ENCODE data around the gene SLC38A6. TPM values are rescaled to one million over a fixed set of nuclear protein-coding genes. Genes with fewer than 3 reads are reported as not detected.

The SLC38A6 gene
- total RNA-seq, 3 donors from 2014 or later (not counting 1 experiment from before 2014, with no cell fraction given), result 7.1 to 11.0 (median 8.8) TPM

DNA sequence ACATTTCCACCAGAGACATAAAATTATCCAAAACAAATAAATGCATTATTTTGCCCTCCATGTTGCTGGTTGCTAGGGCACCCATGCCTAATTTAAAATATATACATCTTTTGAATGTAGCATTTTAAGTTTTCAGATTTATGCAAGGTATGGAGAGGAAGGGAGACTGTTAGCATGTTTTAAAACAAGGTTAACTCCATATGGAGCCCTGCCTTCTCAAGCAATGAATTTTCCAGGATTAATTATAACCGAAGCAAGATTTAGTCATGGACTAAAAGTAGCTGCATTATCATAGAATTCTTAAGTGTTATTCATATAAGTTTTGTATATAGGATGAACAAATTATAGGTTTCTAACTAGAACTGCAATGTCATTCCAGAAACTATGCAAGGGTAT lies 37.4 kb upstream of the SLC38A6 start:
- Mint-ChIP-seq H3K4me1 (peaks cover 7 to 17% of the 10 kb centered on the region in 2 donors), H3K4me3 (no peak overlapping the region), H3K36me3 (no peaks in the 10 kb centered on the region), H3K27ac (no peak overlapping the region), H3K27me3 (ENCODE audit: low read depth in 2 of 2) (no peaks in the 10 kb centered on the region), H3K9me3 (no peaks in the 10 kb centered on the region)
- DNase-seq (no peak), ATAC-seq (no peak)
- intact Hi-C loops (cut with micrococcal nuclease), result no loop called here
- H3K27ac ChIP-seq (ENCODE audit: low read length), result no peak overlapping the region
- TF ChIP-seq, protein P1, sequence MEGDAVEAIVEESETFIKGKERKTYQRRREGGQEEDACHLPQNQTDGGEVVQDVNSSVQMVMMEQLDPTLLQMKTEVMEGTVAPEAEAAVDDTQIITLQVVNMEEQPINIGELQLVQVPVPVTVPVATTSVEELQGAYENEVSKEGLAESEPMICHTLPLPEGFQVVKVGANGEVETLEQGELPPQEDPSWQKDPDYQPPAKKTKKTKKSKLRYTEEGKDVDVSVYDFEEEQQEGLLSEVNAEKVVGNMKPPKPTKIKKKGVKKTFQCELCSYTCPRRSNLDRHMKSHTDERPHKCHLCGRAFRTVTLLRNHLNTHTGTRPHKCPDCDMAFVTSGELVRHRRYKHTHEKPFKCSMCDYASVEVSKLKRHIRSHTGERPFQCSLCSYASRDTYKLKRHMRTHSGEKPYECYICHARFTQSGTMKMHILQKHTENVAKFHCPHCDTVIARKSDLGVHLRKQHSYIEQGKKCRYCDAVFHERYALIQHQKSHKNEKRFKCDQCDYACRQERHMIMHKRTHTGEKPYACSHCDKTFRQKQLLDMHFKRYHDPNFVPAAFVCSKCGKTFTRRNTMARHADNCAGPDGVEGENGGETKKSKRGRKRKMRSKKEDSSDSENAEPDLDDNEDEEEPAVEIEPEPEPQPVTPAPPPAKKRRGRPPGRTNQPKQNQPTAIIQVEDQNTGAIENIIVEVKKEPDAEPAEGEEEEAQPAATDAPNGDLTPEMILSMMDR (IDR thresholded peaks at IDR 0.05), result no peak
- H3K4me3 ChIP-seq (ENCODE audit: low read length), result no peak overlapping the region
- WGBS (ENCODE audit: insufficient coverage), result 100% methylated on average over 1 of the region's 1 CpG
- H3K36me3 ChIP-seq (ENCODE audit: control insufficient read depth, insufficient read depth, low read length), result no peaks in the 10 kb centered on the region
- H3K4me1 ChIP-seq (ENCODE audit: control insufficient read depth, insufficient read depth, low read length), result no peaks in the 10 kb centered on the region
- H3K27me3 ChIP-seq (ENCODE audit: control insufficient read depth, insufficient read depth, low read length), result no peaks in the 10 kb centered on the region
- H3K9me3 ChIP-seq (ENCODE audit: control insufficient read depth, insufficient read depth, low read length), result no peaks in the 10 kb centered on the region

GRCh38 chr14:60944204-60944603 lies 36.8 kb upstream of the SLC38A6 start:
- DNase-seq, result no peak
- TF ChIP-seq, protein P1 (IDR thresholded peaks at IDR 0.05), result no peak
- Mint-ChIP-seq H3K27me3 (ENCODE audit: low read depth in 2 of 2) (no peaks in the 10 kb centered on the region), H3K4me1 (peaks cover 3 to 11% of the 10 kb centered on the region in 2 donors), H3K27ac (no peak overlapping the region), H3K36me3 (no peaks in the 10 kb centered on the region), H3K9me3 (no peaks in the 10 kb centered on the region), H3K4me3 (no peak overlapping the region)
- no peaks in the 10 kb centered on the region for H3K36me3 ChIP-seq (ENCODE audit: control insufficient read depth, insufficient read depth, low read length)
- H3K4me1 ChIP-seq (ENCODE audit: control insufficient read depth, insufficient read depth, low read length), result no peaks in the 10 kb centered on the region
- 88% methylated on average over 3 of the region's 4 CpGs for WGBS (ENCODE audit: insufficient coverage)
- no peak overlapping the region for H3K4me3 ChIP-seq (ENCODE audit: low read length)
- intact Hi-C loops (cut with micrococcal nuclease), result no loop called here
- H3K27me3 ChIP-seq (ENCODE audit: control insufficient read depth, insufficient read depth, low read length), result no peaks in the 10 kb centered on the region
- no peaks in the 10 kb centered on the region for H3K9me3 ChIP-seq (ENCODE audit: control insufficient read depth, insufficient read depth, low read length)
- H3K27ac ChIP-seq (ENCODE audit: low read length), result no peak overlapping the region
- ATAC-seq, result no peak

- H3K36me3 ChIP-seq (ENCODE audit: control insufficient read depth, insufficient read depth, low read length), result no peaks in the 10 kb centered on the region
- no peak overlapping the region for H3K27ac ChIP-seq (ENCODE audit: low read length)
- no peak overlapping the region for H3K4me3 ChIP-seq (ENCODE audit: low read length)
- H3K9me3 ChIP-seq (ENCODE audit: control insufficient read depth, insufficient read depth, low read length), result no peaks in the 10 kb centered on the region
- H3K27me3 Mint-ChIP-seq (ENCODE audit: low read depth in 2 of 2), result no peaks in the 10 kb centered on the region
- H3K4me1 ChIP-seq (ENCODE audit: control insufficient read depth, insufficient read depth, low read length), result no peaks in the 10 kb centered on the region
- intact Hi-C loops (cut with micrococcal nuclease), result no loop called here
- TF ChIP-seq, protein P1 (IDR thresholded peaks at IDR 0.05), result no peak
- no peaks in the 10 kb centered on the region for H3K9me3 Mint-ChIP-seq
- no peaks in the 10 kb centered on the region for H3K36me3 Mint-ChIP-seq
- DNase-seq, result no peak
- ATAC-seq, result no peak
- 67% methylated on average over 1 of the region's 1 CpG for WGBS (ENCODE audit: insufficient coverage)
- H3K4me3 Mint-ChIP-seq, result no peak overlapping the region
- H3K27me3 ChIP-seq (ENCODE audit: control insufficient read depth, insufficient read depth, low read length), result no peaks in the 10 kb centered on the region
- H3K4me1 Mint-ChIP-seq, result peaks cover 0 to 5% of the 10 kb centered on the region in 2 donors
- no peak overlapping the region for H3K27ac Mint-ChIP-seq
Observed at GRCh38 chr14:60945984-60946383, 35.1 kb upstream of the SLC38A6 start.

DNA sequence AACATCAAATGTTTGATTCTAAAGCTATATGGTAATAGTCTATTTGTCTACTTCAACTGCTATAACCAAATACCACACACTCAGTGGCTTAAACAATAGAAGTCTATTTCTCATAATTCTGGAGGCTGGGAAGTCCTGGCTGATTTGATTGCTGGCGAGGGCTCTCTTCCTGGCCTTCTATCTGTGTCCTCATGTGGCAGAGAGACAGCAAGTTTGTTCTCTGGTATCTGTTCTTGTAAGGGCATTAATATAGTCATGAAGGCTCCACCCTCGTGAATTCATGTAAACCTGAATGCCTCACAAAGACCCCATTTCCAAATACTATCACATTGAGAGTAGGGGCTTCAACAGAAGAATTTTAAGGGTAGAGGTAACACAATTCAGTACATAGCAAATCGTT lies 34.3 kb upstream of the SLC38A6 start:
- H3K4me1 Mint-ChIP-seq, result peaks cover 0 to 5% of the 10 kb centered on the region in 2 donors
- H3K4me1 ChIP-seq (ENCODE audit: control insufficient read depth, insufficient read depth, low read length), result no peaks in the 10 kb centered on the region
- no peak overlapping the region for H3K27ac Mint-ChIP-seq
- TF ChIP-seq, protein P1 (IDR thresholded peaks at IDR 0.05), result no peak
- DNase-seq (no peak), ATAC-seq (no peak)
- no peaks in the 10 kb centered on the region for H3K36me3 Mint-ChIP-seq
- H3K27me3 Mint-ChIP-seq (ENCODE audit: low read depth in 2 of 2), result no peaks in the 10 kb centered on the region
- no peaks in the 10 kb centered on the region for H3K27me3 ChIP-seq (ENCODE audit: control insufficient read depth, insufficient read depth, low read length)
- intact Hi-C loops (cut with micrococcal nuclease), result no loop called here
- no peak overlapping the region for H3K27ac ChIP-seq (ENCODE audit: low read length)
- no peaks in the 10 kb centered on the region for H3K36me3 ChIP-seq (ENCODE audit: control insufficient read depth, insufficient read depth, low read length)
- WGBS (ENCODE audit: insufficient coverage), result 92% methylated on average over 2 of the region's 3 CpGs
- H3K9me3 ChIP-seq (ENCODE audit: control insufficient read depth, insufficient read depth, low read length), result no peaks in the 10 kb centered on the region
- no peak overlapping the region for H3K4me3 ChIP-seq (ENCODE audit: low read length)
- no peaks in the 10 kb centered on the region for H3K9me3 Mint-ChIP-seq
- H3K4me3 Mint-ChIP-seq, result no peak overlapping the region
